Measurements from ENCODE around the gene TRIM71. TPM values are rescaled to one million over a fixed set of nuclear protein-coding genes. Genes with fewer than 3 reads are reported as not detected.

TRIM71 gene
- total and polyA plus RNA-seq, 2 donors (not counting 1 experiment from before 2014, with no cell fraction given) = not detected

GRCh38 chr3:32883817-32884216 lies 66.0 kb downstream of the TRIM71 start:
- Histone ChIP-seq H3K9ac (ENCODE audit: low read length) (no peak overlapping the region), H3K36me3 (replicated peaks in 1 of 2; ENCODE audit: control extremely low read depth in 1 of 2, control insufficient read depth in 1 of 2, extremely low read depth in 1 of 2, insufficient read depth in 2 of 2, low read length in 1 of 2) (no peaks in the 10 kb centered on the region), H3K27ac (ENCODE audit: low read length in 2 of 2) (no peak overlapping the region), H3K9me3 (ENCODE audit: control extremely low read depth in 1 of 3, control insufficient read depth in 2 of 3, insufficient read depth in 1 of 3, low read length in 2 of 3) (no peaks in the 10 kb centered on the region), H3K4me2 (replicated peaks; ENCODE audit: low read depth, low read length, poor library complexity, severe bottlenecking) (no peak overlapping the region), H3K4me1 (ENCODE audit: control insufficient read depth in 2 of 2, insufficient read depth in 2 of 2, low read length in 2 of 2) (no peaks in the 10 kb centered on the region), H4K20me1 (ENCODE audit: control insufficient read depth, insufficient read depth, low read length, poor library complexity, severe bottlenecking) (no peaks in the 10 kb centered on the region), H3K79me2 (ENCODE audit: control insufficient read depth, insufficient read depth, low read length) (no peaks in the 10 kb centered on the region), H3K4me3 (ENCODE audit: control extremely low read depth in 1 of 5, extremely low read depth in 1 of 5, insufficient read depth in 1 of 5, low read depth in 2 of 5, low read length in 4 of 5) (no peak overlapping the region), H3K27me3 (replicated peaks in 1 of 4; ENCODE audit: control extremely low read depth in 1 of 4, control insufficient read depth in 3 of 4, insufficient read depth in 4 of 4, low read length in 3 of 4) (no peaks in the 10 kb centered on the region), H2AFZ (ENCODE audit: insufficient read depth, low read depth, low read length, poor library complexity, severe bottlenecking) (no peak overlapping the region)
- no peaks in the 10 kb centered on the region for H3K27me3 Mint-ChIP-seq
- no peak overlapping the region for H3K27ac Mint-ChIP-seq
- TF ChIP-seq CTCF (IDR thresholded peaks at IDR 0.05) (no peak), EZH2 (IDR thresholded peaks at IDR 0.05; ENCODE audit: borderline replicate concordance, insufficient read depth, low read depth, low read length, poor library complexity, severe bottlenecking) (no peak)
- 88% methylated on average over 2 of the region's 2 CpGs for WGBS (ENCODE audit: insufficient coverage)
- ChIA-PET CTCF (no interaction called here), POLR2A (no interaction called here)
- intact Hi-C loops (cut with micrococcal nuclease) = no loop called here
- no peak for DNase-seq
- no peaks in the 10 kb centered on the region for H3K9me3 Mint-ChIP-seq (ENCODE audit: insufficient read depth)
- ATAC-seq (ENCODE audit: low read depth) = no peak
- peaks cover 4% of the 10 kb centered on the region for H3K4me1 Mint-ChIP-seq
- H3K4me3 Mint-ChIP-seq = no peak overlapping the region

GRCh38 chr3:32884591-32884990 lies 66.8 kb downstream of the TRIM71 start:
- Mint-ChIP-seq H3K27ac (no peak overlapping the region), H3K27me3 (no peaks in the 10 kb centered on the region), H3K9me3 (ENCODE audit: insufficient read depth) (no peaks in the 10 kb centered on the region), H3K4me1 (peaks cover 4% of the 10 kb centered on the region), H3K4me3 (no peak overlapping the region)
- Histone ChIP-seq H2AFZ (ENCODE audit: insufficient read depth, low read depth, low read length, poor library complexity, severe bottlenecking) (no peak overlapping the region), H3K79me2 (ENCODE audit: control insufficient read depth, insufficient read depth, low read length) (no peaks in the 10 kb centered on the region), H3K27ac (ENCODE audit: low read length in 2 of 2) (no peak overlapping the region), H3K4me3 (ENCODE audit: control extremely low read depth in 1 of 5, extremely low read depth in 1 of 5, insufficient read depth in 1 of 5, low read depth in 2 of 5, low read length in 4 of 5) (no peak overlapping the region), H3K9ac (ENCODE audit: low read length) (no peak overlapping the region), H4K20me1 (ENCODE audit: control insufficient read depth, insufficient read depth, low read length, poor library complexity, severe bottlenecking) (no peaks in the 10 kb centered on the region), H3K4me1 (ENCODE audit: control insufficient read depth in 2 of 2, insufficient read depth in 2 of 2, low read length in 2 of 2) (no peaks in the 10 kb centered on the region), H3K9me3 (ENCODE audit: control extremely low read depth in 1 of 3, control insufficient read depth in 2 of 3, insufficient read depth in 1 of 3, low read length in 2 of 3) (no peaks in the 10 kb centered on the region), H3K27me3 (replicated peaks in 1 of 4; ENCODE audit: control extremely low read depth in 1 of 4, control insufficient read depth in 3 of 4, insufficient read depth in 4 of 4, low read length in 3 of 4) (no peaks in the 10 kb centered on the region), H3K36me3 (replicated peaks in 1 of 2; ENCODE audit: control extremely low read depth in 1 of 2, control insufficient read depth in 1 of 2, extremely low read depth in 1 of 2, insufficient read depth in 2 of 2, low read length in 1 of 2) (no peaks in the 10 kb centered on the region), H3K4me2 (replicated peaks; ENCODE audit: low read depth, low read length, poor library complexity, severe bottlenecking) (no peak overlapping the region)
- ChIA-PET POLR2A (no interaction called here), CTCF (no interaction called here)
- DNase-seq (no peak), ATAC-seq (ENCODE audit: low read depth) (no peak)
- WGBS (ENCODE audit: insufficient coverage) = 100% methylated on average over 1 of the region's 2 CpGs
- TF ChIP-seq EZH2 (IDR thresholded peaks at IDR 0.05; ENCODE audit: borderline replicate concordance, insufficient read depth, low read depth, low read length, poor library complexity, severe bottlenecking) = no peak
- no peak for TF ChIP-seq CTCF (IDR thresholded peaks at IDR 0.05)
- intact Hi-C loops (cut with micrococcal nuclease) = no loop called here
